K562 (cell line): ENCODE data around the gene SHISA4. TPM values are rescaled to one million over a fixed set of nuclear protein-coding genes. Genes with fewer than 3 reads are reported as not detected.

Experiments
- ARID3B ChIP-seq: fragments of 250-450 bp; sonication (Bioruptor Pico); IDR thresholded peaks from 2 replicates; pipeline ENCODE4 v1.4.0; 2020; ENCODE audit warnings: borderline replicate concordance
- BRD4 ChIP-seq: fragments of 200-600 bp; sonication (generic); IDR thresholded peaks from 2 replicates; pipeline ENCODE4 v1.6.1; 2017; ENCODE audit warnings: inconsistent platforms
- CCAR2 ChIP-seq: fragments of 200-400 bp; formaldehyde crosslinking; IDR thresholded peaks from 2 replicates; pipeline ENCODE4 v1.6.1; 2017; ENCODE audit warnings: mild to moderate bottlenecking, low read depth, low read length
- DIDO1 ChIP-seq: fragments of 450-650 bp; IDR thresholded peaks from 2 replicates; pipeline ENCODE4 v1.6.1; 2016; ENCODE audit warnings: low read depth, missing biosample characterization, missing genetic modification characterization
- ESRRB ChIP-seq: fragments of 250-450 bp; sonication (Bioruptor Pico); IDR thresholded peaks from 2 replicates; pipeline ENCODE4 v1.5.0; 2020; ENCODE audit warnings: mild to moderate bottlenecking, moderate library complexity, borderline replicate concordance
- ILF3 ChIP-seq: fragments of 450-650 bp; IDR thresholded peaks from 2 replicates; pipeline ENCODE4 v1.6.1; 2018; ENCODE audit warnings: antibody characterized with exemption, mild to moderate bottlenecking, moderate library complexity, borderline replicate concordance
- MBD1 ChIP-seq: fragments of 250-450 bp; sonication (Bioruptor Pico); IDR thresholded peaks from 2 replicates; pipeline ENCODE4 v1.8.0; 2022; ENCODE audit warnings: inconsistent platforms
- MECOM ChIP-seq: fragments of 250-450 bp; sonication (Bioruptor Pico); IDR thresholded peaks from 2 replicates; pipeline ENCODE4 v1.8.0; 2022; ENCODE audit warnings: inconsistent platforms
- NRF1 ChIP-seq, 2 experiments: fragments of 450-650 bp; IDR thresholded peaks in 1 of 2; conservative IDR thresholded peaks in 1 of 2; 2 replicates each; pipeline ENCODE4 v1.6.1; 2014; ENCODE audit warnings: mild to moderate bottlenecking in 2 of 2
- POLR3G ChIP-seq: IDR thresholded peaks from 2 replicates; pipeline ENCODE4 v1.6.1; 2011; ENCODE audit not compliant: insufficient read length, insufficient replicate concordance; ENCODE audit errors: extremely low read depth
- PRDM10 ChIP-seq: fragments of 450-650 bp; IDR thresholded peaks from 2 replicates; pipeline ENCODE4 v1.6.1; 2018; ENCODE audit not compliant: partially characterized antibody
- RBM17 ChIP-seq: fragments of 200-400 bp; formaldehyde crosslinking; IDR thresholded peaks from 2 replicates; pipeline ENCODE4 v1.6.1; 2017; ENCODE audit warnings: low read depth, mild to moderate bottlenecking, low read length, borderline replicate concordance
- SAFB2 ChIP-seq: fragments of 200-400 bp; formaldehyde crosslinking; IDR thresholded peaks from 2 replicates; pipeline ENCODE4 v1.6.1; 2018; ENCODE audit warnings: borderline replicate concordance, low read length, low read depth, moderate library complexity; ENCODE audit not compliant: severe bottlenecking
- SMAD1 ChIP-seq: fragments of 150-350 bp; IDR thresholded peaks from 2 replicates; pipeline ENCODE4 v1.6.1; 2014; ENCODE audit warnings: low read length, low read depth; ENCODE audit not compliant: partially characterized antibody
- TBP ChIP-seq: optimal IDR thresholded peaks from 2 replicates; pipeline ENCODE3; 2011; ENCODE audit warnings: low read depth, low read length, improper control_type of control experiment
- TCF15 ChIP-seq: fragments of 250-450 bp; sonication (Bioruptor Pico); IDR thresholded peaks from 2 replicates; pipeline ENCODE4 v1.8.0; 2022; ENCODE audit warnings: moderate library complexity, mild to moderate bottlenecking, inconsistent platforms
- THRAP3 ChIP-seq: fragments of 450-650 bp; IDR thresholded peaks from 2 replicates; pipeline ENCODE4 v1.6.1; 2016; ENCODE audit warnings: mild to moderate bottlenecking, inconsistent platforms, borderline replicate concordance
- U2AF1 ChIP-seq: fragments of 200-400 bp; formaldehyde crosslinking; optimal IDR thresholded peaks from 2 replicates; pipeline ENCODE3; 2017; ENCODE audit warnings: mild to moderate bottlenecking, low read depth, low read length, moderate library complexity
- ZBTB12 ChIP-seq: fragments of 250-450 bp; sonication (Bioruptor Pico); IDR thresholded peaks from 2 replicates; pipeline ENCODE4 v1.4.0; 2020
- ZNF75A ChIP-seq: fragments of 450-650 bp; formaldehyde crosslinking; IDR thresholded peaks from 2 replicates; pipeline ENCODE4 v1.4.0; 2020; ENCODE audit warnings: mild to moderate bottlenecking
- polyA plus RNA-seq, 8 experiments: library from polyadenylated mRNA; depleted of rRNA in 4 of 8; stranded (reverse) in 5 of 8; unstranded in 3 of 8; fragments of >200 nt; fragmentation: Nextera tagmentation in 2 of 8; fragmentation: Illumina TruSeq in 1 of 8; extraction: Ambion mirVana in 2 of 8; extraction: Trizol in 1 of 8; gene quantifications; 2 replicates each; pipeline versions ENCODE4 v1.2.1 to v1.2.3, GENCODE V29; 2011 to 2014; ENCODE audit warnings: inconsistent platforms in 1 of 8, missing spikeins in 1 of 8
- total RNA-seq, 7 experiments: library from RNA; depleted of rRNA in 6 of 7; stranded (reverse); fragments of >200 nt in 6 of 7; fragmentation: Illumina TruSeq in 2 of 7; extraction: Trizol in 2 of 7; gene quantifications; 2 replicates each; pipeline versions ENCODE4 v1.2.1 to v1.2.3, GENCODE V29; 2011 to 2021; ENCODE audit warnings: low replicate concordance in 1 of 7

SHISA4 gene
- total and polyA plus RNA-seq, 9 of the 15 experiments (the other 6 are each of a cell fraction or from before 2014, with no cell fraction given): 0.15 to 0.95 (median 0.68) TPM; not detected in 2

- no peak for TF ChIP-seq THRAP3
- TF ChIP-seq ARID3B (CRISPR knock-in tag): no peak
- no peak for TF ChIP-seq POLR3G
- TF ChIP-seq U2AF1: no peak
- TF ChIP-seq CCAR2: no peak
- TF ChIP-seq ESRRB (CRISPR knock-in tag): no peak
- TF ChIP-seq ZNF75A (CRISPR knock-in tag): no peak
- no peak for TF ChIP-seq SAFB2
- TF ChIP-seq PRDM10: no peak
- TF ChIP-seq BRD4: no peak
- no peak for TF ChIP-seq TCF15 (CRISPR knock-in tag)
- no peak for TF ChIP-seq MECOM
- no peak for TF ChIP-seq ILF3
- TF ChIP-seq RBM17: no peak
- no peak for TF ChIP-seq ZBTB12 (CRISPR knock-in tag)
- no peak for TF ChIP-seq TBP
- TF ChIP-seq NRF1 (conservative IDR thresholded peaks at IDR 0.05 in 1 of 2, IDR thresholded peaks at IDR 0.05 in 1 of 2): peak; percentile 23 to 53; a peak in 3 of 4 replicates
- TF ChIP-seq DIDO1 (tag): no peak
- TF ChIP-seq MBD1: no peak
- TF ChIP-seq SMAD1: peak; percentile 91
Measured at GRCh38 chr1:201916649-201917249, 28.1 kb downstream of the SHISA4 start (continued).
